DND-41 (cell line): ENCODE measurements around the gene CHAD.

Experiments used
- ATAC-seq: fragments of 200-7000 bp; cut with Tn5 transposase; 3 replicates; pipeline ENCODE4 v1.9.1; 2021; ENCODE audit warnings: low read depth; ENCODE audit not compliant: insufficient read depth
- DNase-seq: peaks from one replicate; pipeline ENCODE4 v3.0.0-alpha.2; 2020
- H2AFZ ChIP-seq: 2 replicates; pipeline ENCODE4 v1.6.0; 2012; ENCODE audit warnings: low read depth, low read length
- H3K27ac ChIP-seq: 2 replicates; pipeline ENCODE4 v1.5.1; 2012; ENCODE audit warnings: low read length, inconsistent platforms
- H3K27me3 ChIP-seq: fragments of 200-600 bp; sonication (generic); 2 replicates; pipeline ENCODE4 v1.6.0; 2012; ENCODE audit warnings: low read length, mild to moderate bottlenecking, inconsistent platforms; ENCODE audit not compliant: insufficient read depth, poor library complexity
- H3K36me3 ChIP-seq: 2 replicates; pipeline ENCODE4 v1.5.1; 2012; ENCODE audit warnings: low read length, inconsistent platforms; ENCODE audit not compliant: insufficient read depth
- H3K4me1 ChIP-seq: 2 replicates; pipeline ENCODE4 v1.5.1; 2012; ENCODE audit warnings: mild to moderate bottlenecking, low read length; ENCODE audit not compliant: insufficient read depth
- H3K4me2 ChIP-seq: 2 replicates; pipeline ENCODE4 v1.6.0; 2012; ENCODE audit warnings: mild to moderate bottlenecking, moderate library complexity, low read length, inconsistent platforms; ENCODE audit not compliant: insufficient read depth
- H3K4me3 ChIP-seq, 2 experiments: fragments of 200-600 bp in 1 of 2; shearing (Covaris generic) in 1 of 2; 2 replicates each; pipeline ENCODE4 v1.5.1; 2012 to 2016; ENCODE audit warnings: inconsistent platforms in 2 of 2, low read length in 2 of 2, mild to moderate bottlenecking in 2 of 2, low read depth in 1 of 2, moderate library complexity in 1 of 2
- H3K79me2 ChIP-seq: 2 replicates; pipeline ENCODE4 v1.6.0; 2012; ENCODE audit warnings: low read length, inconsistent platforms; ENCODE audit not compliant: insufficient read depth
- H3K9ac ChIP-seq: 2 replicates; pipeline ENCODE4 v1.6.0; 2012; ENCODE audit warnings: low read depth, mild to moderate bottlenecking, inconsistent platforms, low read length, moderate library complexity
- H3K9me3 ChIP-seq: 2 replicates; pipeline ENCODE4 v1.5.1; 2012; ENCODE audit warnings: low read length, moderate library complexity, mild to moderate bottlenecking, inconsistent platforms; ENCODE audit not compliant: insufficient read depth, severe bottlenecking
- H4K20me1 ChIP-seq: 2 replicates; pipeline ENCODE4 v1.6.0; 2012; ENCODE audit warnings: low read length; ENCODE audit not compliant: insufficient read depth
- EZH2 ChIP-seq: IDR thresholded peaks from 3 replicates; pipeline ENCODE4 v1.6.1; 2012; ENCODE audit warnings: borderline replicate concordance, low read depth, mild to moderate bottlenecking, moderate library complexity, low read length, inconsistent platforms; ENCODE audit not compliant: severe bottlenecking
- TF ChIP-seq, protein P1 (sequence below): IDR thresholded peaks from 2 replicates; pipeline ENCODE4 v1.5.1; 2012; ENCODE audit warnings: borderline replicate concordance, low read length, moderate library complexity, mild to moderate bottlenecking; ENCODE audit not compliant: poor library complexity, severe bottlenecking; ENCODE audit errors: extremely low read depth

Gene CHAD

DNA sequence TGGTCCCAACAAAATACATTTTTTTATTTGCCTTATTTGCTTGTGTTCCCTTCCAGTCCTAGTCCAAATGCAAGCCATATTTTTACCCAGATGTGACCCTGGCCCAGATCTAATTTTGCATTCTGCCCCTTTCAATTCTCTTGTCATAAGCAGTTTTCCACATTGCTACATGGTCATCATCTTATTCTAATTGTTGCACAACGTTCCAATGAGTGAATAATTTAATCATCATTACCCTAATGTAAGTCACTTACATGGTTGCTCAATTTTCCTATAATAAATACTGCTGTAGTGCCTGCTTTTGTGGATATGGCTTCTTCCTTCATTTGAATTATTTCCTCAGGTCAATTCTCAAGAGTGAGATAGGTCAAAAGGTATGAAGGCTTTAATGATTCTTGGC is 22.8 kb upstream of the CHAD start:
- no peak overlapping the region for H3K4me3 ChIP-seq
- no peak overlapping the region for H3K9ac ChIP-seq
- H3K4me2 ChIP-seq: no peak overlapping the region
- H3K79me2 ChIP-seq: no peaks in the 10 kb centered on the region
- no peak overlapping the region for H3K27ac ChIP-seq
- H2AFZ ChIP-seq: no peak overlapping the region
- TF ChIP-seq, protein P1, sequence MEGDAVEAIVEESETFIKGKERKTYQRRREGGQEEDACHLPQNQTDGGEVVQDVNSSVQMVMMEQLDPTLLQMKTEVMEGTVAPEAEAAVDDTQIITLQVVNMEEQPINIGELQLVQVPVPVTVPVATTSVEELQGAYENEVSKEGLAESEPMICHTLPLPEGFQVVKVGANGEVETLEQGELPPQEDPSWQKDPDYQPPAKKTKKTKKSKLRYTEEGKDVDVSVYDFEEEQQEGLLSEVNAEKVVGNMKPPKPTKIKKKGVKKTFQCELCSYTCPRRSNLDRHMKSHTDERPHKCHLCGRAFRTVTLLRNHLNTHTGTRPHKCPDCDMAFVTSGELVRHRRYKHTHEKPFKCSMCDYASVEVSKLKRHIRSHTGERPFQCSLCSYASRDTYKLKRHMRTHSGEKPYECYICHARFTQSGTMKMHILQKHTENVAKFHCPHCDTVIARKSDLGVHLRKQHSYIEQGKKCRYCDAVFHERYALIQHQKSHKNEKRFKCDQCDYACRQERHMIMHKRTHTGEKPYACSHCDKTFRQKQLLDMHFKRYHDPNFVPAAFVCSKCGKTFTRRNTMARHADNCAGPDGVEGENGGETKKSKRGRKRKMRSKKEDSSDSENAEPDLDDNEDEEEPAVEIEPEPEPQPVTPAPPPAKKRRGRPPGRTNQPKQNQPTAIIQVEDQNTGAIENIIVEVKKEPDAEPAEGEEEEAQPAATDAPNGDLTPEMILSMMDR: no peak
- no peaks in the 10 kb centered on the region for H3K27me3 ChIP-seq
- H4K20me1 ChIP-seq: no peaks in the 10 kb centered on the region
- H3K4me1 ChIP-seq: no peaks in the 10 kb centered on the region
- no peaks in the 10 kb centered on the region for H3K9me3 ChIP-seq
- DNase-seq (no peak), ATAC-seq (no peak)
- no peaks in the 10 kb centered on the region for H3K36me3 ChIP-seq

GRCh38 chr17:50488880-50489279 is 20.2 kb upstream of the CHAD start:
- Histone ChIP-seq H3K9ac (no peak overlapping the region), H3K4me1 (no peaks in the 10 kb centered on the region), H3K27ac (no peak overlapping the region), H4K20me1 (no peaks in the 10 kb centered on the region), H2AFZ (no peak overlapping the region), H3K27me3 (no peaks in the 10 kb centered on the region), H3K79me2 (no peaks in the 10 kb centered on the region), H3K4me3 (no peak overlapping the region), H3K9me3 (no peaks in the 10 kb centered on the region), H3K4me2 (no peak overlapping the region), H3K36me3 (peaks cover 22% of the 10 kb centered on the region)
- no peak for ATAC-seq
- no peak for DNase-seq
- TF ChIP-seq EZH2: no peak
- TF ChIP-seq, protein P1: no peak

- H3K27me3 ChIP-seq: no peaks in the 10 kb centered on the region
- DNase-seq: no peak
- no peak overlapping the region for H3K9ac ChIP-seq
- TF ChIP-seq EZH2: no peak
- TF ChIP-seq, protein P1: no peak
- no peak overlapping the region for H3K4me2 ChIP-seq
- H2AFZ ChIP-seq: no peak overlapping the region
- no peaks in the 10 kb centered on the region for H3K4me1 ChIP-seq
- H4K20me1 ChIP-seq: no peaks in the 10 kb centered on the region
- ATAC-seq: peak; percentile 19; the same call in 1 of the 3 replicates
- peaks cover 36% of the 10 kb centered on the region for H3K36me3 ChIP-seq
- H3K9me3 ChIP-seq: no peaks in the 10 kb centered on the region
- H3K27ac ChIP-seq: no peak overlapping the region
- H3K79me2 ChIP-seq: peaks cover 2% of the 10 kb centered on the region; the same call in 1 of the 2 replicates
- no peak overlapping the region for H3K4me3 ChIP-seq
These were observed 18.8 kb upstream of the CHAD start for GRCh38 chr17:50487213-50488096.
